Pancreas (tissue), 10 donors: Measurements from ENCODE around the gene IFIT5. TPM values are rescaled to one million over a fixed set of nuclear protein-coding genes. Genes with fewer than 3 reads are reported as not detected.

Experiments
- ATAC-seq, 4 donors: fragments of 200-7000 bp; cut with Tn5 transposase; one replicate each; pipeline versions ENCODE4 v1.8.0 to v1.9.1; 2020; ENCODE audit warnings: mild to moderate bottlenecking in 4 of 4, moderate library complexity in 4 of 4
- DNase-seq, 6 donors: peaks; one replicate each; pipeline ENCODE4 v3.0.0-alpha.2; 2020
- FAIRE-seq: peaks from 2 replicates; lab custom pipeline; 2012; peaks lifted over from hg19 to GRCh38; lab: Jason Lieb, UNC
- H3K27ac ChIP-seq, 4 donors: fragments of 200-600 bp; sonication (generic); 1 replicate in 3 of 4; 2 replicates in 1 of 4; pipeline versions ENCODE4 v1.5.0 to v1.8.0; 2020
- H3K27me3 ChIP-seq, 4 donors: fragments of 200-600 bp; one replicate each; pipeline ENCODE4 v1.8.0; 2021
- H3K36me3 ChIP-seq, 3 donors: fragments of 200-600 bp; sonication (generic) in 1 of 3; one replicate each; pipeline versions ENCODE4 v1.5.0 to v1.8.0; 2020 to 2021
- H3K4me1 ChIP-seq, 3 donors: fragments of 200-600 bp; one replicate each; pipeline ENCODE4 v1.8.0; 2021
- H3K4me3 ChIP-seq, 4 donors: fragments of 200-600 bp; sonication (generic) in 2 of 4; one replicate each; pipeline versions ENCODE4 v1.5.0 to v1.8.0; 2020 to 2021
- H3K9me3 ChIP-seq, 4 donors: fragments of 200-600 bp; one replicate each; pipeline ENCODE4 v1.8.0; 2021
- WGBS, 2 donors: extraction: QIAGEN DNeasy Blood & Tissue Kit; methylation state at CpG; one replicate each; pipeline ENCODE4 v1.1.7; 2013; 5-methylcytosine and 5-hydroxymethylcytosine counted together
- intact Hi-C, 3 donors: fragments of 100-400 bp; cut with DNase I; formaldehyde crosslinking; loops; one replicate each; pipeline versions ENCODE4 v1.11.1 to v1.14.2; 2022
- polyA plus RNA-seq, 2 donors: library from polyadenylated mRNA; stranded (reverse); fragments of 200-250 nt; gene quantifications; one replicate each; pipeline ENCODE4 v1.2.3, GENCODE V29; 2013
- total RNA-seq, 6 donors: library from RNA; stranded (reverse); fragmentation: NEBNext Ultra II Directional in 4 of 6; extraction: Animal tissue kit (Norgen Biotek cat#: 25700) in 4 of 6; gene quantifications; one replicate each; pipeline versions ENCODE4 v1.2.1 to v1.2.4, GENCODE V29; 2021 to 2023
- TF ChIP-seq, protein P1 (sequence below), 4 donors: fragments of 200-600 bp; sonication (generic) in 3 of 4; IDR thresholded peaks; one replicate each; pipeline versions ENCODE4 v1.5.0 to v1.8.0; 2021; ENCODE audit warnings: antibody characterized with exemption in 4 of 4
- donor health status: healthy with polysubstance abuse.
- donor health status: DM: no; HTN: no; CAD: no; lungs with moderate emphysema.
- donor health status: DM: no; HTN: no; CAD: no.
- donor health status: control.
- donor health status: control.
- donor health status: Bipolar disorder and iron deficiency.
- donor health status: DM: yes; HTN: yes; CAD: no.
- donor health status: DM: no; HTN: no; CAD: no.
- donor health status: DM: no; HTN: no; CAD: no.
- donor health status: DM: yes; HTN: yes; CAD: no.

Gene IFIT5
- total and polyA plus RNA-seq, 8 donors: 2.9 to 8.1 (median 4.2) TPM

GRCh38 chr10:89392974-89393373 is 21.4 kb upstream of the IFIT5 start:
- Histone ChIP-seq H3K27ac (peak overlapping the region in 3 of 4 donors; percentile 61 to 79 (median 71)), H3K27me3 (no peaks in the 10 kb centered on the region), H3K9me3 (no peaks in the 10 kb centered on the region), H3K36me3 (no peaks in the 10 kb centered on the region), H3K4me3 (peak overlapping the region in 3 of 4 donors; percentile 20 to 47 (median 24)), H3K4me1 (peaks cover 0 to 18% (median 6%) of the 10 kb centered on the region in 3 donors)
- 5 to 8% methylated on average over 2 of the region's 2 CpGs for WGBS, 2 donors
- FAIRE-seq (no peak), DNase-seq (no peak), ATAC-seq (peak; percentile 35 to 76 (median 63))
- intact Hi-C loops: no loop called here
- TF ChIP-seq, protein P1, sequence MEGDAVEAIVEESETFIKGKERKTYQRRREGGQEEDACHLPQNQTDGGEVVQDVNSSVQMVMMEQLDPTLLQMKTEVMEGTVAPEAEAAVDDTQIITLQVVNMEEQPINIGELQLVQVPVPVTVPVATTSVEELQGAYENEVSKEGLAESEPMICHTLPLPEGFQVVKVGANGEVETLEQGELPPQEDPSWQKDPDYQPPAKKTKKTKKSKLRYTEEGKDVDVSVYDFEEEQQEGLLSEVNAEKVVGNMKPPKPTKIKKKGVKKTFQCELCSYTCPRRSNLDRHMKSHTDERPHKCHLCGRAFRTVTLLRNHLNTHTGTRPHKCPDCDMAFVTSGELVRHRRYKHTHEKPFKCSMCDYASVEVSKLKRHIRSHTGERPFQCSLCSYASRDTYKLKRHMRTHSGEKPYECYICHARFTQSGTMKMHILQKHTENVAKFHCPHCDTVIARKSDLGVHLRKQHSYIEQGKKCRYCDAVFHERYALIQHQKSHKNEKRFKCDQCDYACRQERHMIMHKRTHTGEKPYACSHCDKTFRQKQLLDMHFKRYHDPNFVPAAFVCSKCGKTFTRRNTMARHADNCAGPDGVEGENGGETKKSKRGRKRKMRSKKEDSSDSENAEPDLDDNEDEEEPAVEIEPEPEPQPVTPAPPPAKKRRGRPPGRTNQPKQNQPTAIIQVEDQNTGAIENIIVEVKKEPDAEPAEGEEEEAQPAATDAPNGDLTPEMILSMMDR (IDR thresholded peaks at IDR 0.05): no peak

DNA sequence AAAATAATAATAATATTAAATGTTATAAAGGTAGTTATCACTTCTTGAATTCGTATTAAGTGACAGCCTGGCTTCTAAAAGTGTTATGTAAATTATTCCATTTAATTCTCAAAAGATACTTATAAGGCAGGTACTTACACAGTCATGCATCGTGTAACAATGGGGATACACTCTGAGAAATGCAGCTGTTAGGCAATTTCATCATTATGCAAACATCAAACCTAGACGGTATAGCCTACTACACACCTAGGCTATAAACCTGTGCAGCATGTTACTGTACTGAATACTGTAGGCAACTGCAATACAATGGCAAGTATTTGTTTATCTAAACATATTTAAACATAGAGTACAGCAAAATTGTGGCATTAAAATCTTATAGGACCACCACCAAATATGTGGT is 20.5 kb upstream of the IFIT5 start:
- Histone ChIP-seq H3K9me3 (no peaks in the 10 kb centered on the region), H3K4me1 (peaks cover 0 to 18% (median 6%) of the 10 kb centered on the region in 3 donors), H3K36me3 (no peaks in the 10 kb centered on the region), H3K27me3 (no peaks in the 10 kb centered on the region), H3K4me3 (peak overlapping the region in 1 of 4 donors; percentile 24), H3K27ac (peak overlapping the region in 1 of 4 donors; percentile 71)
- intact Hi-C loops: no loop called here
- ATAC-seq: peak in 1 of 4 donors; percentile 13
- no peak for FAIRE-seq
- no peak for DNase-seq
- TF ChIP-seq, protein P1 (IDR thresholded peaks at IDR 0.05): no peak
- WGBS, 2 donors: 20 to 28% methylated on average over 3 of the region's 3 CpGs

GRCh38 chr10:89395141-89395540 is 19.2 kb upstream of the IFIT5 start:
- Histone ChIP-seq H3K27ac (no peak overlapping the region), H3K36me3 (no peaks in the 10 kb centered on the region), H3K27me3 (no peaks in the 10 kb centered on the region), H3K4me1 (peaks cover 0 to 18% (median 6%) of the 10 kb centered on the region in 3 donors), H3K4me3 (no peak overlapping the region), H3K9me3 (no peaks in the 10 kb centered on the region)
- 97% methylated on average over 2 of the region's 2 CpGs for WGBS, 2 donors
- no peak for DNase-seq
- FAIRE-seq: no peak
- intact Hi-C loops: no loop called here
- ATAC-seq: no peak
- TF ChIP-seq, protein P1 (IDR thresholded peaks at IDR 0.05): no peak

DNA sequence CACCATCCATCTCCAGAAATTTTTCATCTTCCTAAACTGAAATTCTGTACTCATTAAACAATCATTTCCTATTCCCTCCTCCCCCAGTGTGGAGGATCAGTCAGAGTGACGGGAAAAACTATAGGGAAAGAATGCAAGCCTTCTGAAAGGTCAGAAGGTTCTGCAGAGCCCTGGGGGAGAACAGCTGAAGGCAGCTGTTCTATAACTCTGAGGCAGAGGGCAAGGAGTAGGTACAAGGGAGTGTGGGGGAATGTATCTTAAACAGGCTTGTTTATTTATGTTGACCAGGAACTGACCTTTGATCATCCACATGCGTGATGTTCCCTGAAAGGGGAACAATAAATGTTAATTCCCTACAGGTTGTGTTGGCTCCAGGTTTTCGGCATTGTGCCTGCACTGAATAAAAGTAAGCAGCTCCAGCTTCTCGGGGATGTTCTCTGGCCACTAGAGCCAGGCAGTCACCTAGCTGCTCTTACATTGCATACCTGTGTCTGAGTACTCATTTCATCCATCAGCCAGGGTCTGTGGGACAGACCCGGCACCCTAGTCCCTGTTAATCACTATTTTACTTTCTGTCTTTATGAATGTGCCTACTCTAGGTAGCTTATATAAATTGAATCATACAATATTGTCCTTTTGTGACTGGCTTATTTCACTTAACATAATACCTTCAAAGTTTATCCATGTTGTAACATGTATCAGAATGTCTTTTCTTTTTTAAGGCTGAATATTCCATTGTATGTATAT is 16.2 kb upstream of the IFIT5 start:
- H3K27ac ChIP-seq: no peak overlapping the region
- no peaks in the 10 kb centered on the region for H3K27me3 ChIP-seq
- H3K4me3 ChIP-seq: no peak overlapping the region
- no peaks in the 10 kb centered on the region for H3K36me3 ChIP-seq
- no peak for FAIRE-seq
- ATAC-seq: no peak
- no peaks in the 10 kb centered on the region for H3K9me3 ChIP-seq
- no peak for DNase-seq
- TF ChIP-seq, protein P1 (IDR thresholded peaks at IDR 0.05): no peak
- H3K4me1 ChIP-seq: peaks cover 0 to 6% (median 5%) of the 10 kb centered on the region in 3 donors
- intact Hi-C loops: no loop called here
- WGBS, 2 donors: 81 to 83% methylated on average over 5 of the region's 5 CpGs

DNA sequence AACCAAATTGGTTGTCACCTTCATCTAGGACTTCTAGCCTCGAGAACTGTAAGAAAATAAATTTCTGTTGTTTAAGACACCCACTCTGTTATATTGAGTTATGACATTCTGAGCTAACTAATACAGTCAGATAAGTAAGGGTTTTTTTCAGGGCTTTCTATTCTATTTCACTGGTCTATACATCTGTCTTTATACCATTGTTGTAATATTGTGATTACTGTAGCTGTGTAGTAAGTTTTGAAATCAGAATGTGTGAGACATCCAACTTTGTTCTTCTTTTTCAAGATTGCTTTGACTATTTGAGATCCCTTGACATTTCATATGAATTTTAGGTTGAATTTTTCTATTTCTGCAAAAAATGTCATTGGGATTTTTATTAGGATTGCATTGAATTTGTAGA is 14.4 kb upstream of the IFIT5 start:
- TF ChIP-seq, protein P1 (IDR thresholded peaks at IDR 0.05): no peak
- ATAC-seq: no peak
- DNase-seq: no peak
- intact Hi-C loops: no loop called here
- FAIRE-seq: no peak
- Histone ChIP-seq H3K4me3 (no peak overlapping the region), H3K4me1 (no peaks in the 10 kb centered on the region), H3K36me3 (no peaks in the 10 kb centered on the region), H3K27ac (no peak overlapping the region), H3K9me3 (no peaks in the 10 kb centered on the region), H3K27me3 (no peaks in the 10 kb centered on the region)
- 90 to 96% methylated on average over 1 of the region's 1 CpG for WGBS, 2 donors
